SK-N-SH treated with all-trans-retinoic acid at 6 μM for 48 hours (cell line): ENCODE measurements around the gene LGMN.

Experiments
- ARNTL ChIP-seq: fragments of 450-650 bp; formaldehyde crosslinking; IDR thresholded peaks from 2 replicates; pipeline ENCODE4 v1.5.0; 2020; ENCODE audit warnings: low read depth, mild to moderate bottlenecking, moderate library complexity, borderline replicate concordance
- CSDC2 ChIP-seq: fragments of 250-450 bp; sonication (Bioruptor Pico); IDR thresholded peaks from 2 replicates; pipeline ENCODE4 v1.5.0; 2020; ENCODE audit warnings: mild to moderate bottlenecking, moderate library complexity
- OSR1 ChIP-seq: fragments of 250-450 bp; sonication (Bioruptor Pico); IDR thresholded peaks from 2 replicates; pipeline ENCODE4 v1.8.0; 2022; ENCODE audit warnings: moderate library complexity, mild to moderate bottlenecking, inconsistent platforms
- PATZ1 ChIP-seq: fragments of 250-450 bp; sonication (Bioruptor Pico); IDR thresholded peaks from 2 replicates; pipeline ENCODE4 v1.8.0; 2020; ENCODE audit warnings: mild to moderate bottlenecking, moderate library complexity, borderline replicate concordance
- POU6F1 ChIP-seq: fragments of 250-450 bp; sonication (Bioruptor Pico); IDR thresholded peaks from 2 replicates; pipeline ENCODE4 v1.8.0; 2021; ENCODE audit warnings: low read depth, mild to moderate bottlenecking, moderate library complexity, borderline replicate concordance
- SNAI2 ChIP-seq: fragments of 250-450 bp; sonication (Bioruptor Pico); IDR thresholded peaks from 2 replicates; pipeline ENCODE4 v1.5.0; 2020; ENCODE audit warnings: mild to moderate bottlenecking, moderate library complexity
- TOX ChIP-seq: fragments of 250-450 bp; sonication (Bioruptor Pico); IDR thresholded peaks from 2 replicates; pipeline ENCODE4 v1.8.0; 2021; ENCODE audit warnings: mild to moderate bottlenecking, moderate library complexity, borderline replicate concordance
- ZFP3 ChIP-seq: fragments of 250-450 bp; sonication (Bioruptor Pico); IDR thresholded peaks from 2 replicates; pipeline ENCODE4 v1.5.0; 2020; ENCODE audit warnings: mild to moderate bottlenecking, moderate library complexity
- ZFP30 ChIP-seq: fragments of 450-650 bp; formaldehyde crosslinking; IDR thresholded peaks from 2 replicates; pipeline ENCODE4 v1.5.0; 2022; ENCODE audit warnings: mild to moderate bottlenecking, moderate library complexity
- ZNF8 ChIP-seq: fragments of 450-650 bp; formaldehyde crosslinking; IDR thresholded peaks from 2 replicates; pipeline ENCODE4 v1.5.0; 2020; ENCODE audit warnings: mild to moderate bottlenecking, moderate library complexity
- TF ChIP-seq, protein P1 (sequence below): fragments of 250-450 bp; sonication (Bioruptor Pico); IDR thresholded peaks from 2 replicates; pipeline ENCODE4 v1.5.0; 2020; ENCODE audit warnings: mild to moderate bottlenecking, moderate library complexity
- TF ChIP-seq, protein P2 (sequence below): fragments of 250-450 bp; sonication (Bioruptor Pico); IDR thresholded peaks from 2 replicates; pipeline ENCODE4 v1.5.1; 2020; ENCODE audit warnings: low read depth, mild to moderate bottlenecking, moderate library complexity

- no peak for TF ChIP-seq OSR1 (CRISPR knock-in tag)
- TF ChIP-seq POU6F1 (CRISPR knock-in tag): no peak
- no peak for TF ChIP-seq PATZ1
- no peak for TF ChIP-seq TOX (CRISPR knock-in tag)
- TF ChIP-seq CSDC2 (CRISPR knock-in tag): no peak
- no peak for TF ChIP-seq SNAI2
- no peak for TF ChIP-seq ZFP30
- TF ChIP-seq, protein P1, sequence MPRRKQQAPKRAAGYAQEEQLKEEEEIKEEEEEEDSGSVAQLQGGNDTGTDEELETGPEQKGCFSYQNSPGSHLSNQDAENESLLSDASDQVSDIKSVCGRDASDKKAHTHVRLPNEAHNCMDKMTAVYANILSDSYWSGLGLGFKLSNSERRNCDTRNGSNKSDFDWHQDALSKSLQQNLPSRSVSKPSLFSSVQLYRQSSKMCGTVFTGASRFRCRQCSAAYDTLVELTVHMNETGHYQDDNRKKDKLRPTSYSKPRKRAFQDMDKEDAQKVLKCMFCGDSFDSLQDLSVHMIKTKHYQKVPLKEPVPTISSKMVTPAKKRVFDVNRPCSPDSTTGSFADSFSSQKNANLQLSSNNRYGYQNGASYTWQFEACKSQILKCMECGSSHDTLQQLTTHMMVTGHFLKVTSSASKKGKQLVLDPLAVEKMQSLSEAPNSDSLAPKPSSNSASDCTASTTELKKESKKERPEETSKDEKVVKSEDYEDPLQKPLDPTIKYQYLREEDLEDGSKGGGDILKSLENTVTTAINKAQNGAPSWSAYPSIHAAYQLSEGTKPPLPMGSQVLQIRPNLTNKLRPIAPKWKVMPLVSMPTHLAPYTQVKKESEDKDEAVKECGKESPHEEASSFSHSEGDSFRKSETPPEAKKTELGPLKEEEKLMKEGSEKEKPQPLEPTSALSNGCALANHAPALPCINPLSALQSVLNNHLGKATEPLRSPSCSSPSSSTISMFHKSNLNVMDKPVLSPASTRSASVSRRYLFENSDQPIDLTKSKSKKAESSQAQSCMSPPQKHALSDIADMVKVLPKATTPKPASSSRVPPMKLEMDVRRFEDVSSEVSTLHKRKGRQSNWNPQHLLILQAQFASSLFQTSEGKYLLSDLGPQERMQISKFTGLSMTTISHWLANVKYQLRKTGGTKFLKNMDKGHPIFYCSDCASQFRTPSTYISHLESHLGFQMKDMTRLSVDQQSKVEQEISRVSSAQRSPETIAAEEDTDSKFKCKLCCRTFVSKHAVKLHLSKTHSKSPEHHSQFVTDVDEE: no peak
- TF ChIP-seq ZNF8 (CRISPR knock-in tag): no peak
- TF ChIP-seq ZFP3 (CRISPR knock-in tag): no peak
- TF ChIP-seq ARNTL: no peak
- TF ChIP-seq, protein P2, sequence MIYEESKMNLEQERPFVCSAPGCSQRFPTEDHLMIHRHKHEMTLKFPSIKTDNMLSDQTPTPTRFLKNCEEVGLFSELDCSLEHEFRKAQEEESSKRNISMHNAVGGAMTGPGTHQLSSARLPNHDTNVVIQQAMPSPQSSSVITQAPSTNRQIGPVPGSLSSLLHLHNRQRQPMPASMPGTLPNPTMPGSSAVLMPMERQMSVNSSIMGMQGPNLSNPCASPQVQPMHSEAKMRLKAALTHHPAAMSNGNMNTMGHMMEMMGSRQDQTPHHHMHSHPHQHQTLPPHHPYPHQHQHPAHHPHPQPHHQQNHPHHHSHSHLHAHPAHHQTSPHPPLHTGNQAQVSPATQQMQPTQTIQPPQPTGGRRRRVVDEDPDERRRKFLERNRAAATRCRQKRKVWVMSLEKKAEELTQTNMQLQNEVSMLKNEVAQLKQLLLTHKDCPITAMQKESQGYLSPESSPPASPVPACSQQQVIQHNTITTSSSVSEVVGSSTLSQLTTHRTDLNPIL: no peak
Measured at GRCh38 chr14:92696366-92696765, 52.1 kb downstream of the LGMN start.
